ENCODE results near the gene KRT16.
"Not testable (repeated sequence)": the region's sequence is repeated elsewhere in the genome, so short reads cannot be mapped to it uniquely, and the experiment has no call there.

KRT16 gene

GRCh38 chr17:41580244-41580575 lies 32.4 kb downstream of the KRT16 start:
- TF ChIP-seq ZFX (IDR thresholded peaks at IDR 0.05) (no peak), CTCF (conservative IDR thresholded peaks at IDR 0.05) (no peak)
- H3K27ac ChIP-seq, result no peak overlapping the region

GRCh38 chr17:41579484-41580243 lies 32.9 kb downstream of the KRT16 start:
- TF ChIP-seq ZFX (IDR thresholded peaks at IDR 0.05) (no peak), CTCF (conservative IDR thresholded peaks at IDR 0.05) (peak; percentile 95)
- H3K27ac ChIP-seq, result no peak overlapping the region

- no peak overlapping the region for H3K27ac ChIP-seq
- no peak for TF ChIP-seq CTCF (conservative IDR thresholded peaks at IDR 0.05)
- no peak for TF ChIP-seq ZFX (IDR thresholded peaks at IDR 0.05)
Measured at GRCh38 chr17:41578971-41579370, 33.6 kb downstream of the KRT16 start.

- TF ChIP-seq CTCF (conservative IDR thresholded peaks at IDR 0.05), result no peak
- TF ChIP-seq ZFX (IDR thresholded peaks at IDR 0.05), result no peak
- no peak overlapping the region for H3K27ac ChIP-seq
Measured at GRCh38 chr17:41578538-41578937, 34.0 kb downstream of the KRT16 start.

- not testable (repeated sequence) for H3K27ac ChIP-seq
Measured at GRCh38 chr17:41576740-41577139, 35.8 kb downstream of the KRT16 start.

- no peak overlapping the region for H3K27ac ChIP-seq
- TF ChIP-seq CTCF (conservative IDR thresholded peaks at IDR 0.05) (no peak), ZFX (IDR thresholded peaks at IDR 0.05) (no peak)
Measured at GRCh38 chr17:41575336-41575735, 37.2 kb downstream of the KRT16 start.

- TF ChIP-seq ZFX (IDR thresholded peaks at IDR 0.05) (no peak), CTCF (conservative IDR thresholded peaks at IDR 0.05) (no peak)
- no peak within 1 kb of the TSS for H3K27ac ChIP-seq
Measured at GRCh38 chr17:41571561-41572434, 40.8 kb downstream of the KRT16 start, which contains the start of gene KRT9. Gene KRT9, minus strand, starts transcription at chr17:41572059. Its CDS starts 67 bp downstream, at chr17:41571992.
